ENCODE results near the gene ANKRD63.

ANKRD63 gene

DNA sequence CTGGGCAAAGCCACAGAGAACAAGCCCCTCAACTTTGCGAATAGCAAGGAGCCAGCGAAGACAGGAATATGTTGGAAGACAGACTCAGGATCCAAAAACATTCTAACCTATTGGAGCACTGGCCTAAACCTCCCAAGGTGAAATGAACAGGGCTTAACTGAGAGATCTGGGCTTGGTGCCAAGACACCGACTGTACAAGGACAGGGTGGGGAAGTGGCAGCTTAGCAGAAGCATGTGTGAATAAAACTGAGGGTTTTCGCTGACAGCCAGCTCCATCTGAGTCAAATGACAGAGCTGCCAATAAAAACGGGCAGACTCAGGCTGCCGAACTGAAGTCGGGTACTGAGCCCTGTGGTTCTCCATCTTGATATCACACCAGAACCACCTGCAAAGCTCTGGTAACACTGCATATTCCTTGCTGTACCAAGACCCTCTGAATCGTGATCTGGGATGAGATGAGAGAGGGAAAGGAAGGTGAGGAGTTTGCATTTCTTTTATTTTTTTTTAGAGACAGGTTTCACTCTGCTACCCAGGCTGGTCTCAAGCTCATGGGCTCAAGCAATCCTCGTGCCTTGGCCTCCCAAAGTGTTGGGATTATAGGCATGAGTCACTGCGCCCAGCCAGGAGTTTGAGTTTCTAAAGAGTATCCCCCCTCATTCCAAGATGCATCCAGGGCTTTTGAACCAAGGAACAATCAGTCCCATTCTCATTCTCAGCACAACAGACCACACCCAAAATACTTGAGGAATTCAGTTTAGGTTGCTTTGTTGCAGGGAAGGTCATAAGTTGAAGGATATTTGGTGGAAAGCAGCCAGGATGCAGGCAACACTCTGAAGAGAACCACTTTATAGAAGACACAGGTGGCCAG is 30.9 kb upstream of the ANKRD63 start:
- Histone ChIP-seq H3K4me1 (ENCODE audit: control insufficient read depth, low read length) (peaks cover 9% of the 10 kb centered on the region), H3K79me2 (ENCODE audit: control insufficient read depth, low read length) (no peaks in the 10 kb centered on the region), H3F3A (ENCODE audit: control insufficient read depth, insufficient read depth) (no peaks in the 10 kb centered on the region), H3K27me3 (ENCODE audit: control insufficient read depth, low read length) (peaks cover 56% of the 10 kb centered on the region), H3K9me2 (replicated peaks; ENCODE audit: control insufficient read depth, low read length) (no peaks in the 10 kb centered on the region), H4K20me1 (ENCODE audit: control insufficient read depth, insufficient read depth, low read depth, low read length) (no peaks in the 10 kb centered on the region), H3K36me3 (ENCODE audit: control insufficient read depth, low read length) (no peaks in the 10 kb centered on the region), H3K4me2 (ENCODE audit: low read length) (no peak overlapping the region), H3K27ac (ENCODE audit: low read depth, low read length) (no peak overlapping the region), H3K4me3 (ENCODE audit: low read length) (no peak overlapping the region), H3K9me3 (ENCODE audit: control insufficient read depth, insufficient read depth, low read length) (no peaks in the 10 kb centered on the region)
- TF ChIP-seq EZH2phosphoT487 (IDR thresholded peaks at IDR 0.05; ENCODE audit: borderline replicate concordance, low read length): no peak
- TF ChIP-seq, protein P1, sequence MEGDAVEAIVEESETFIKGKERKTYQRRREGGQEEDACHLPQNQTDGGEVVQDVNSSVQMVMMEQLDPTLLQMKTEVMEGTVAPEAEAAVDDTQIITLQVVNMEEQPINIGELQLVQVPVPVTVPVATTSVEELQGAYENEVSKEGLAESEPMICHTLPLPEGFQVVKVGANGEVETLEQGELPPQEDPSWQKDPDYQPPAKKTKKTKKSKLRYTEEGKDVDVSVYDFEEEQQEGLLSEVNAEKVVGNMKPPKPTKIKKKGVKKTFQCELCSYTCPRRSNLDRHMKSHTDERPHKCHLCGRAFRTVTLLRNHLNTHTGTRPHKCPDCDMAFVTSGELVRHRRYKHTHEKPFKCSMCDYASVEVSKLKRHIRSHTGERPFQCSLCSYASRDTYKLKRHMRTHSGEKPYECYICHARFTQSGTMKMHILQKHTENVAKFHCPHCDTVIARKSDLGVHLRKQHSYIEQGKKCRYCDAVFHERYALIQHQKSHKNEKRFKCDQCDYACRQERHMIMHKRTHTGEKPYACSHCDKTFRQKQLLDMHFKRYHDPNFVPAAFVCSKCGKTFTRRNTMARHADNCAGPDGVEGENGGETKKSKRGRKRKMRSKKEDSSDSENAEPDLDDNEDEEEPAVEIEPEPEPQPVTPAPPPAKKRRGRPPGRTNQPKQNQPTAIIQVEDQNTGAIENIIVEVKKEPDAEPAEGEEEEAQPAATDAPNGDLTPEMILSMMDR (IDR thresholded peaks at IDR 0.05; ENCODE audit: low read depth, low read length, poor library complexity, severe bottlenecking): no peak

DNA sequence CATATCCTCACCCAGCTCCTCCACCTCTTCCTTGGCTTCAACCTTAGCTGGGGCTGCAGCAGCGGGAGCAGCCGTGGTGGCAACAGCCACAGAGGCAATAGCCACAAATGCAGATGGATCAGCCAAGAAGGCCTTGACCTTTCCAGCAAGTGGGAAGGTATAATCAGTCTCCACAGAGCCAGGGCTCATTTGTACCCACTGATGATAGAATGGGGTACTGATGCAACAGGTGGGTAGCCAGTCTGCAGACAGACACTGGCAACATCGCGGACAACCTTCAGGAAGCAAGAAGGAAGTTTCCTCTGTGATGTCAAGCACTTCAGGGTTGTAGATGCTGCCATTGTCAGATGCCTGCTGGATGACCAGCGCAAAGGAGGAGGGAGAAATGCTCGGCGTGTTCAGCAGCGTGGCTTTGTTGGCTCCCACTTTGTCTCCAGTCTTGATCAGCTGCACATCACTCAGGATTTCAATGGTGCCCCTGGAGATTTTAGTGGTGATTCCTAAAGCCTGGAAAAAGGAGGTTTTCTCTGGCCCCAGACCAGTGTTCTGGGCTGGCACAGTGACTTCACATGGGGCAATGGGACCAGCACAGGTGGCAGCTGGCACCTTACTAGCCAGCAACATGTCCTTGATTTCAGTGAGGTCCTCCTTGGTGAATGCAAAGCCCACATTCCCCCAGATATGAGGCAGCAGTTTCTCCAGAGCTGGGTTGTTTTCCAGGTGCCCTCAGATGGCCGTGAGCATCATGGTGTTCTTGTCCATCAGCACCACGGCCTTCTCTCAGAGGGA is 29.7 kb upstream of the ANKRD63 start:
- no peaks in the 10 kb centered on the region for H3K36me3 ChIP-seq (ENCODE audit: control insufficient read depth, low read length)
- TF ChIP-seq, protein P1 (IDR thresholded peaks at IDR 0.05; ENCODE audit: low read depth, low read length, poor library complexity, severe bottlenecking): no peak
- TF ChIP-seq EZH2phosphoT487 (IDR thresholded peaks at IDR 0.05; ENCODE audit: borderline replicate concordance, low read length): no peak
- H3F3A ChIP-seq (ENCODE audit: control insufficient read depth, insufficient read depth): no peaks in the 10 kb centered on the region
- H3K9me2 ChIP-seq (replicated peaks; ENCODE audit: control insufficient read depth, low read length): no peaks in the 10 kb centered on the region
- H3K4me3 ChIP-seq (ENCODE audit: low read length): no peak overlapping the region
- peaks cover 21% of the 10 kb centered on the region for H3K4me1 ChIP-seq (ENCODE audit: control insufficient read depth, low read length)
- no peaks in the 10 kb centered on the region for H3K79me2 ChIP-seq (ENCODE audit: control insufficient read depth, low read length)
- no peak overlapping the region for H3K27ac ChIP-seq (ENCODE audit: low read depth, low read length)
- peaks cover 55% of the 10 kb centered on the region for H3K27me3 ChIP-seq (ENCODE audit: control insufficient read depth, low read length)
- H3K4me2 ChIP-seq (ENCODE audit: low read length): no peak overlapping the region
- no peaks in the 10 kb centered on the region for H4K20me1 ChIP-seq (ENCODE audit: control insufficient read depth, insufficient read depth, low read depth, low read length)
- H3K9me3 ChIP-seq (ENCODE audit: control insufficient read depth, insufficient read depth, low read length): no peaks in the 10 kb centered on the region

DNA sequence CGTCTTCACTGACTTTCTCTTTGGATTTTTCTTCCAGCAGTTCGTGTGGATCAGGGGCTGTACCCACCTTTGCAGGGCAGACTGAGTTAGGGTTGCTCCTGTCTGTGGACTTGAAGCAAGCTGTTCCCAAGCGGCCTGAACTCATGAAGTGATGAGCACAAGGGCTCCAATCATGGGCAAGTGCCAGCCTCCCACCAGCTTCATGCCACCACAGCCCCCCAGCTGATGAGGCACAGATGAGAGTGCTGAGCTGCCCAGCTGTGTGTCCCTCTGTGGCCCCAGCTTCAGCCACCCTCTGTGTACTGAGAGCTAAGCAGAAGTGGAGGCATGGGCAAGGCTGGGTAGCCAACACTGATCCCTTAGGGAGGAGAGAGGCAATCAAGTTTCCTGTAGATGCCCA is 28.1 kb upstream of the ANKRD63 start:
- no peak overlapping the region for H3K4me3 ChIP-seq (ENCODE audit: low read length)
- H3F3A ChIP-seq (ENCODE audit: control insufficient read depth, insufficient read depth): no peaks in the 10 kb centered on the region
- H3K4me1 ChIP-seq (ENCODE audit: control insufficient read depth, low read length): peaks cover 32% of the 10 kb centered on the region
- TF ChIP-seq, protein P1 (IDR thresholded peaks at IDR 0.05; ENCODE audit: low read depth, low read length, poor library complexity, severe bottlenecking): no peak
- TF ChIP-seq EZH2phosphoT487 (IDR thresholded peaks at IDR 0.05; ENCODE audit: borderline replicate concordance, low read length): no peak
- no peaks in the 10 kb centered on the region for H4K20me1 ChIP-seq (ENCODE audit: control insufficient read depth, insufficient read depth, low read depth, low read length)
- no peaks in the 10 kb centered on the region for H3K79me2 ChIP-seq (ENCODE audit: control insufficient read depth, low read length)
- no peaks in the 10 kb centered on the region for H3K9me2 ChIP-seq (replicated peaks; ENCODE audit: control insufficient read depth, low read length)
- no peaks in the 10 kb centered on the region for H3K36me3 ChIP-seq (ENCODE audit: control insufficient read depth, low read length)
- H3K27ac ChIP-seq (ENCODE audit: low read depth, low read length): no peak overlapping the region
- H3K9me3 ChIP-seq (ENCODE audit: control insufficient read depth, insufficient read depth, low read length): no peaks in the 10 kb centered on the region
- peaks cover 40% of the 10 kb centered on the region for H3K27me3 ChIP-seq (ENCODE audit: control insufficient read depth, low read length)
- no peak overlapping the region for H3K4me2 ChIP-seq (ENCODE audit: low read length)
